ENCODE data around the gene ITPR2. TPM values are rescaled to one million over a fixed set of nuclear protein-coding genes. Genes with fewer than 3 reads are reported as not detected.

ITPR2 gene
- polyA plus RNA-seq, 2 of the 4 experiments (the other 2 are of a cell fraction), result 3.1 to 8.1 TPM

DNA sequence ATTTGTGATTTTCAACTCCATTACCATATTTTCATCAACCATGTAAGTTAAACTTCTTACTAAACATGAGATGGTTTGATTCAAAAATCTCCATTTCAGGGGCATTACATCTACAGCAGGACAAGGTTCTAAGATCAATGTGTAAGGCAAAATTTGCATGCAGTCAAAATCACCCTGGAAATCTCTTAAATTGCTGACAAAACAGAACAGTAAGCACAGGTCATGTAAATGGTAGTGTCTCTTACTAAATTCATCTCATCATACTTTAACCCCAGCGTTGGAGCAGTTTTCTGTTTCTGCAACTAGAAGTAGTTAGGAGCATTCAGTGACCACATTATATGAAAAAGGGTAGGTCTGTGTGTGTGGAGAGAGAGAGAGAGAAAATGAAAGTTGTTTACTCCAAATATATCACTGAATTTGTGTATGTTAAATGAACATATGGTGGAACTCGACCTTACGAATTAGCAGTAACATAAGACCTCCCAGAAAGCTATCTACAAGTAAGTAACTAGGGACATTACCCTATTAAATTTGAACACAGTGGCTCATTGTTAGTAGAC lies 410.1 kb downstream of the ITPR2 start:
- H3K4me1 ChIP-seq, result no peaks in the 10 kb centered on the region
- H3K9me3 ChIP-seq, result peaks cover 2% of the 10 kb centered on the region; the same call in 1 of the 3 replicates
- no peak overlapping the region for H3K4me2 ChIP-seq
- FAIRE-seq (no peak), DNase-seq (ENCODE audit: low read depth in 1 of 2, low spot score in 1 of 2) (no peak), ATAC-seq (no peak)
- H3K4me3 ChIP-seq, result no peak overlapping the region
- POLR2A ChIA-PET, result no interaction called here
- TF ChIP-seq MAFK (IDR thresholded peaks at IDR 0.05; ENCODE audit: partially characterized antibody), result peak; percentile 57
- no peak for TF ChIP-seq FOXS1 (CRISPR knock-in tag; IDR thresholded peaks at IDR 0.05)
- CTCF ChIA-PET, result no interaction called here
- no peak overlapping the region for H3K27ac ChIP-seq
- WGBS (ENCODE audit: missing lambda C conversion rate), result 58% methylated on average over 3 of the region's 3 CpGs

DNA sequence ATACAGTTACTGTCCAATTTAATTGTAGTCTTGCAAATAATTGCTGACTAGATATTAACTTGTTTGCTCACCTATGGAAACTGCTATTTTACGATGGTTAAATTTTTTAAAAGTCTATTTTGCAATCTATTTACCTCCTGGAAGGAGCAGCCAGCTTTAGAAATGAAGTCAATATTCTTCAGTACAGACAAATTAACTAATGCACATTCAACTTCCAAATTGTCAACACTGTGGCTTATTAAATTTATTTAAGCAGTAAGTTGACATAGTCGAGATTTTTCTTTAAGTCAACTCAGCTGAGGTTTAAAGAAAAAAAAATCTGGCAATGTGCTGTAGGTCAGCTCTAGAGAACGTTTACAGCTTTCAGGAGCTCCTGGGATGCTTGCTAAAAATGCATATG lies 416.4 kb downstream of the ITPR2 start:
- WGBS (ENCODE audit: missing lambda C conversion rate), result 43% methylated on average over 3 of the region's 3 CpGs
- H3K4me1 ChIP-seq, result no peaks in the 10 kb centered on the region
- FAIRE-seq, result no peak
- ATAC-seq, result no peak
- ChIA-PET POLR2A (no interaction called here), CTCF (interaction anchor here (1.1 kb wide), 1 partner anchor 429 kb away, joined by 3 read pairs; no protein-coding TSS in a partner anchor)
- no peak overlapping the region for H3K4me3 ChIP-seq
- no peak overlapping the region for H3K27ac ChIP-seq
- H3K9me3 ChIP-seq, result peaks cover 9% of the 10 kb centered on the region
- TF ChIP-seq, protein P1, sequence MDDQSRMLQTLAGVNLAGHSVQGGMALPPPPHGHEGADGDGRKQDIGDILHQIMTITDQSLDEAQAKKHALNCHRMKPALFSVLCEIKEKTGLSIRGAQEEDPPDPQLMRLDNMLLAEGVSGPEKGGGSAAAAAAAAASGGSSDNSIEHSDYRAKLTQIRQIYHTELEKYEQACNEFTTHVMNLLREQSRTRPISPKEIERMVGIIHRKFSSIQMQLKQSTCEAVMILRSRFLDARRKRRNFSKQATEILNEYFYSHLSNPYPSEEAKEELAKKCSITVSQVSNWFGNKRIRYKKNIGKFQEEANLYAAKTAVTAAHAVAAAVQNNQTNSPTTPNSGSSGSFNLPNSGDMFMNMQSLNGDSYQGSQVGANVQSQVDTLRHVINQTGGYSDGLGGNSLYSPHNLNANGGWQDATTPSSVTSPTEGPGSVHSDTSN (IDR thresholded peaks at IDR 0.05), result no peak
- no peak for TF ChIP-seq ZNF302 (CRISPR knock-in tag; IDR thresholded peaks at IDR 0.05)
- no peak for TF ChIP-seq RNF2 (IDR thresholded peaks at IDR 0.05; ENCODE audit: borderline replicate concordance, low read depth)
- TF ChIP-seq HOXA7 (CRISPR knock-in tag; IDR thresholded peaks at IDR 0.05), result no peak
- no peak for TF ChIP-seq CTCF (IDR thresholded peaks at IDR 0.05)
- no peak for TF ChIP-seq FOSB (CRISPR knock-in tag; IDR thresholded peaks at IDR 0.05)
- TF ChIP-seq JUNB (IDR thresholded peaks at IDR 0.05), result no peak
- no peak for TF ChIP-seq ZC3H11A (IDR thresholded peaks at IDR 0.05)
- no peak for TF ChIP-seq BHLHE40 (IDR thresholded peaks at IDR 0.05; ENCODE audit: low read depth, low read length)
- no peak for TF ChIP-seq POLR2AphosphoS2 (conservative IDR thresholded peaks at IDR 0.05; ENCODE audit: low read length)
- TF ChIP-seq, protein P2, sequence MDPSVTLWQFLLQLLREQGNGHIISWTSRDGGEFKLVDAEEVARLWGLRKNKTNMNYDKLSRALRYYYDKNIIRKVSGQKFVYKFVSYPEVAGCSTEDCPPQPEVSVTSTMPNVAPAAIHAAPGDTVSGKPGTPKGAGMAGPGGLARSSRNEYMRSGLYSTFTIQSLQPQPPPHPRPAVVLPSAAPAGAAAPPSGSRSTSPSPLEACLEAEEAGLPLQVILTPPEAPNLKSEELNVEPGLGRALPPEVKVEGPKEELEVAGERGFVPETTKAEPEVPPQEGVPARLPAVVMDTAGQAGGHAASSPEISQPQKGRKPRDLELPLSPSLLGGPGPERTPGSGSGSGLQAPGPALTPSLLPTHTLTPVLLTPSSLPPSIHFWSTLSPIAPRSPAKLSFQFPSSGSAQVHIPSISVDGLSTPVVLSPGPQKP (IDR thresholded peaks at IDR 0.05; ENCODE audit: low read depth, low read length), result no peak
- no peak for TF ChIP-seq HOXB5 (CRISPR knock-in tag; IDR thresholded peaks at IDR 0.05)
- TF ChIP-seq RCOR1 (IDR thresholded peaks at IDR 0.05; ENCODE audit: low read depth, low read length), result no peak
- no peak for DNase-seq (ENCODE audit: low read depth in 1 of 2, low spot score in 1 of 2)
- no peak overlapping the region for H3K4me2 ChIP-seq

DNA sequence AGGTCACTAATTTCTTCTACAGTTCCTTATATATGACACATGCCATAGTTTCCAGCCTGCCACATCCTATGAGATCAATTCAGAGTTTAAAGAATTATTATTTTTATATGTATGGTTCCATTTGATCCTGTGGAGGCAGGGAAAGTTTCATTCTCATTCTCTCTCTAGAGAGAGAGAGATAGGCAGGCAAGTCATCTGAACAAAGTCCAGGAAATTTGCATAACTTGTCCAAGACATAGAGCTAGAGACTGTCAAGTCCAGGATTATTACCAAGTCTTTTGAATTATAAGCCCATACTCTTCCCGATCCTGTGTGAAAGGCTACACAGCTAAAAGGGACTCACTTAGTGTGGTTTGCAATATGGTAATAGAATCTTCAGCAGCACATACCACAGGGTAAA lies 422.3 kb downstream of the ITPR2 start:
- ChIA-PET CTCF (interaction anchor here (1.0 kb wide), 1 partner anchor 9 kb away, joined by 3 read pairs; no protein-coding TSS in a partner anchor), POLR2A (no interaction called here)
- Histone ChIP-seq H3K9me3 (no peaks in the 10 kb centered on the region), H3K4me2 (no peak overlapping the region), H3K4me3 (no peak overlapping the region), H3K4me1 (no peaks in the 10 kb centered on the region), H3K27ac (no peak overlapping the region)
- FAIRE-seq, result no peak
- ATAC-seq, result no peak
- no peak for DNase-seq (ENCODE audit: low read depth in 1 of 2, low spot score in 1 of 2)
- WGBS (ENCODE audit: missing lambda C conversion rate), result 90% methylated on average over 1 of the region's 1 CpG
- TF ChIP-seq KDM5A (IDR thresholded peaks at IDR 0.05), result no peak
- no peak for TF ChIP-seq CBX2 (IDR thresholded peaks at IDR 0.05; ENCODE audit: borderline replicate concordance, low read depth)
- no peak for TF ChIP-seq KDM1A (IDR thresholded peaks at IDR 0.05; ENCODE audit: low read depth)
- TF ChIP-seq SREBF2 (IDR thresholded peaks at IDR 0.05), result no peak
- TF ChIP-seq, protein P3, sequence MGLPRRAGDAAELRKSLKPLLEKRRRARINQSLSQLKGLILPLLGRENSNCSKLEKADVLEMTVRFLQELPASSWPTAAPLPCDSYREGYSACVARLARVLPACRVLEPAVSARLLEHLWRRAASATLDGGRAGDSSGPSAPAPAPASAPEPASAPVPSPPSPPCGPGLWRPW (IDR thresholded peaks at IDR 0.05), result no peak
- no peak for TF ChIP-seq ZC3H11A (IDR thresholded peaks at IDR 0.05)

All from A549 (cell line).